Measurements from ENCODE around the gene ANO1.

DNA sequence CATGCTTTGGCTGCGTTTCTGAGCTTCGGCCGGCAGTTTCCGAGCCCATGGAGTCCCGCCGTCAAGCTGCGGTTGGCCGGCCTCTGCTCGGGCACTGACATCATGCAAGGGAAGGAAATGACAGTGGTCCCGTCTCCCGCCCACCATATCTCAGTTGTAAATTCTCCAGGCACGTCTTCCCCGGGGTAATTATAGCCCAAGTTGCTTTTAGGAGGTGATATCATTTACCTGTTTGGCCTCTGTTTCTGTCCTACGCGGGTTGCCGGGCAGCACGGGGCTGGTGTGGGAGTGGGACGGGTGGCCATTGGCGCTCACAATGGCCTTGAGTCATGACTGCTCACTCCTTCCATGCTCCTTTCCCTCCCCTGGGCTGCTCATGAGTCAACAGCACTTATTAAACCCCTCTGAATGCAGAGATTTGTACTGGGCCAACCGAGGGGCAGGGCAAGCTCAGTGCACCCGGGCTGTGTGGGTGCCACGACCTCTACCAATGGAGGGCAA, 4.2 kb upstream of the ANO1 start:
- TF ChIP-seq, protein P1, sequence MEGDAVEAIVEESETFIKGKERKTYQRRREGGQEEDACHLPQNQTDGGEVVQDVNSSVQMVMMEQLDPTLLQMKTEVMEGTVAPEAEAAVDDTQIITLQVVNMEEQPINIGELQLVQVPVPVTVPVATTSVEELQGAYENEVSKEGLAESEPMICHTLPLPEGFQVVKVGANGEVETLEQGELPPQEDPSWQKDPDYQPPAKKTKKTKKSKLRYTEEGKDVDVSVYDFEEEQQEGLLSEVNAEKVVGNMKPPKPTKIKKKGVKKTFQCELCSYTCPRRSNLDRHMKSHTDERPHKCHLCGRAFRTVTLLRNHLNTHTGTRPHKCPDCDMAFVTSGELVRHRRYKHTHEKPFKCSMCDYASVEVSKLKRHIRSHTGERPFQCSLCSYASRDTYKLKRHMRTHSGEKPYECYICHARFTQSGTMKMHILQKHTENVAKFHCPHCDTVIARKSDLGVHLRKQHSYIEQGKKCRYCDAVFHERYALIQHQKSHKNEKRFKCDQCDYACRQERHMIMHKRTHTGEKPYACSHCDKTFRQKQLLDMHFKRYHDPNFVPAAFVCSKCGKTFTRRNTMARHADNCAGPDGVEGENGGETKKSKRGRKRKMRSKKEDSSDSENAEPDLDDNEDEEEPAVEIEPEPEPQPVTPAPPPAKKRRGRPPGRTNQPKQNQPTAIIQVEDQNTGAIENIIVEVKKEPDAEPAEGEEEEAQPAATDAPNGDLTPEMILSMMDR (IDR thresholded peaks at IDR 0.05): no peak
- no peak for TF ChIP-seq POLR2A (IDR thresholded peaks at IDR 0.05)
